ENCODE results near the gene SDR42E2. TPM values are rescaled to one million over a fixed set of nuclear protein-coding genes. Genes with fewer than 3 reads are reported as not detected.

The SDR42E2 gene
- total RNA-seq, 2 donors from 2014 or later: not detected

GRCh38 chr16:22132801-22133200 is 29.5 kb upstream of the SDR42E2 start:
- DNase-seq: no peak
- no peak for TF ChIP-seq CTCF (IDR thresholded peaks at IDR 0.05)
- Histone ChIP-seq H3K36me3 (no peaks in the 10 kb centered on the region), H3K4me1 (no peaks in the 10 kb centered on the region), H3K4me3 (no peak overlapping the region), H3K27ac (no peak overlapping the region), H3K9me3 (no peaks in the 10 kb centered on the region), H3K27me3 (no peaks in the 10 kb centered on the region), H3K9ac (ENCODE audit: low read depth in 2 of 2, low read length in 2 of 2) (no peak overlapping the region)
- intact Hi-C loops (cut with DNase I): no loop called here

- Histone ChIP-seq H3K36me3 (no peaks in the 10 kb centered on the region), H3K27me3 (no peaks in the 10 kb centered on the region), H3K4me1 (no peaks in the 10 kb centered on the region), H3K27ac (no peak overlapping the region), H3K9ac (ENCODE audit: low read depth in 2 of 2, low read length in 2 of 2) (no peak overlapping the region), H3K9me3 (no peaks in the 10 kb centered on the region), H3K4me3 (no peak overlapping the region)
- intact Hi-C loops (cut with DNase I): no loop called here
- no peak for DNase-seq
- TF ChIP-seq CTCF (IDR thresholded peaks at IDR 0.05): no peak
Measured at GRCh38 chr16:22138482-22138881, 23.8 kb upstream of the SDR42E2 start.

- TF ChIP-seq CTCF (IDR thresholded peaks at IDR 0.05): no peak
- intact Hi-C loops (cut with DNase I): no loop called here
- Histone ChIP-seq H3K36me3 (no peaks in the 10 kb centered on the region), H3K9me3 (no peaks in the 10 kb centered on the region), H3K4me3 (no peak overlapping the region), H3K9ac (ENCODE audit: low read depth in 2 of 2, low read length in 2 of 2) (no peak overlapping the region), H3K4me1 (no peaks in the 10 kb centered on the region), H3K27ac (no peak overlapping the region), H3K27me3 (no peaks in the 10 kb centered on the region)
- no peak for DNase-seq
Measured at GRCh38 chr16:22139008-22139407, 23.3 kb upstream of the SDR42E2 start.

- H3K36me3 ChIP-seq: no peaks in the 10 kb centered on the region
- H3K4me3 ChIP-seq: no peak overlapping the region
- no peak for DNase-seq
- H3K9me3 ChIP-seq: no peaks in the 10 kb centered on the region
- no peak for TF ChIP-seq CTCF (IDR thresholded peaks at IDR 0.05)
- H3K4me1 ChIP-seq: no peaks in the 10 kb centered on the region
- H3K27me3 ChIP-seq: no peaks in the 10 kb centered on the region
- H3K9ac ChIP-seq (ENCODE audit: low read depth in 2 of 2, low read length in 2 of 2): no peak overlapping the region
- H3K27ac ChIP-seq: no peak overlapping the region
- intact Hi-C loops (cut with DNase I): no loop called here
Measured at GRCh38 chr16:22139732-22140131, 22.6 kb upstream of the SDR42E2 start.

GRCh38 chr16:22141767-22142166 is 20.5 kb upstream of the SDR42E2 start:
- Histone ChIP-seq H3K27ac (no peak overlapping the region), H3K4me1 (no peaks in the 10 kb centered on the region), H3K36me3 (no peaks in the 10 kb centered on the region), H3K4me3 (no peak overlapping the region), H3K9me3 (no peaks in the 10 kb centered on the region), H3K27me3 (no peaks in the 10 kb centered on the region), H3K9ac (ENCODE audit: low read depth in 2 of 2, low read length in 2 of 2) (no peak overlapping the region)
- TF ChIP-seq CTCF (IDR thresholded peaks at IDR 0.05): no peak
- no peak for DNase-seq
- intact Hi-C loops (cut with DNase I): no loop called here

- Histone ChIP-seq H3K4me3 (no peak overlapping the region), H3K9ac (ENCODE audit: low read depth in 2 of 2, low read length in 2 of 2) (no peak overlapping the region), H3K9me3 (no peaks in the 10 kb centered on the region), H3K4me1 (no peaks in the 10 kb centered on the region), H3K36me3 (no peaks in the 10 kb centered on the region), H3K27me3 (no peaks in the 10 kb centered on the region), H3K27ac (no peak overlapping the region)
- intact Hi-C loops (cut with DNase I): no loop called here
- no peak for DNase-seq
- TF ChIP-seq CTCF (IDR thresholded peaks at IDR 0.05): no peak
Measured at GRCh38 chr16:22144520-22144919, 17.8 kb upstream of the SDR42E2 start.

Measured in colonic mucosa (tissue), 4 donors.